DND-41 (cell line): Measurements from ENCODE around the gene RIPOR2.

Experiments
- ATAC-seq: fragments of 200-7000 bp; cut with Tn5 transposase; 3 replicates; pipeline ENCODE4 v1.9.1; 2021; ENCODE audit warnings: low read depth; ENCODE audit not compliant: insufficient read depth
- DNase-seq: peaks from one replicate; pipeline ENCODE4 v3.0.0-alpha.2; 2020
- H2AFZ ChIP-seq: 2 replicates; pipeline ENCODE4 v1.6.0; 2012; ENCODE audit warnings: low read depth, low read length
- H3K27ac ChIP-seq: 2 replicates; pipeline ENCODE4 v1.5.1; 2012; ENCODE audit warnings: low read length, inconsistent platforms
- H3K27me3 ChIP-seq: fragments of 200-600 bp; sonication (generic); 2 replicates; pipeline ENCODE4 v1.6.0; 2012; ENCODE audit warnings: low read length, mild to moderate bottlenecking, inconsistent platforms; ENCODE audit not compliant: insufficient read depth, poor library complexity
- H3K36me3 ChIP-seq: 2 replicates; pipeline ENCODE4 v1.5.1; 2012; ENCODE audit warnings: low read length, inconsistent platforms; ENCODE audit not compliant: insufficient read depth
- H3K4me1 ChIP-seq: 2 replicates; pipeline ENCODE4 v1.5.1; 2012; ENCODE audit warnings: mild to moderate bottlenecking, low read length; ENCODE audit not compliant: insufficient read depth
- H3K4me2 ChIP-seq: 2 replicates; pipeline ENCODE4 v1.6.0; 2012; ENCODE audit warnings: mild to moderate bottlenecking, moderate library complexity, low read length, inconsistent platforms; ENCODE audit not compliant: insufficient read depth
- H3K4me3 ChIP-seq, 2 experiments: fragments of 200-600 bp in 1 of 2; shearing (Covaris generic) in 1 of 2; 2 replicates each; pipeline ENCODE4 v1.5.1; 2012 to 2016; ENCODE audit warnings: inconsistent platforms in 2 of 2, low read length in 2 of 2, mild to moderate bottlenecking in 2 of 2, low read depth in 1 of 2, moderate library complexity in 1 of 2
- H3K79me2 ChIP-seq: 2 replicates; pipeline ENCODE4 v1.6.0; 2012; ENCODE audit warnings: low read length, inconsistent platforms; ENCODE audit not compliant: insufficient read depth
- H3K9ac ChIP-seq: 2 replicates; pipeline ENCODE4 v1.6.0; 2012; ENCODE audit warnings: low read depth, mild to moderate bottlenecking, inconsistent platforms, low read length, moderate library complexity
- H3K9me3 ChIP-seq: 2 replicates; pipeline ENCODE4 v1.5.1; 2012; ENCODE audit warnings: low read length, moderate library complexity, mild to moderate bottlenecking, inconsistent platforms; ENCODE audit not compliant: insufficient read depth, severe bottlenecking
- H4K20me1 ChIP-seq: 2 replicates; pipeline ENCODE4 v1.6.0; 2012; ENCODE audit warnings: low read length; ENCODE audit not compliant: insufficient read depth
- CTCF ChIP-seq: IDR thresholded peaks from 2 replicates; pipeline ENCODE4 v1.5.1; 2012; ENCODE audit warnings: borderline replicate concordance, low read length, moderate library complexity, mild to moderate bottlenecking; ENCODE audit not compliant: poor library complexity, severe bottlenecking; ENCODE audit errors: extremely low read depth
- EZH2 ChIP-seq: IDR thresholded peaks from 3 replicates; pipeline ENCODE4 v1.6.1; 2012; ENCODE audit warnings: borderline replicate concordance, low read depth, mild to moderate bottlenecking, moderate library complexity, low read length, inconsistent platforms; ENCODE audit not compliant: severe bottlenecking

RIPOR2 gene

GRCh38 chr6:24823185-24823584 lies 112.6 kb downstream of the RIPOR2 start:
- Histone ChIP-seq H3K27me3 (no peaks in the 10 kb centered on the region), H3K4me1 (no peaks in the 10 kb centered on the region), H3K4me3 (no peak overlapping the region), H3K4me2 (no peak overlapping the region), H2AFZ (no peak overlapping the region), H3K36me3 (peaks cover 39% of the 10 kb centered on the region), H3K9me3 (no peaks in the 10 kb centered on the region), H4K20me1 (no peaks in the 10 kb centered on the region), H3K27ac (no peak overlapping the region), H3K9ac (no peak overlapping the region), H3K79me2 (no peaks in the 10 kb centered on the region)
- DNase-seq (no peak), ATAC-seq (no peak)
- no peak for TF ChIP-seq CTCF
- no peak for TF ChIP-seq EZH2

- H3K9me3 ChIP-seq, result no peaks in the 10 kb centered on the region
- DNase-seq, result no peak
- no peak overlapping the region for H3K4me3 ChIP-seq
- no peaks in the 10 kb centered on the region for H3K27me3 ChIP-seq
- no peak overlapping the region for H2AFZ ChIP-seq
- no peak overlapping the region for H3K9ac ChIP-seq
- H3K4me1 ChIP-seq, result no peaks in the 10 kb centered on the region
- no peaks in the 10 kb centered on the region for H4K20me1 ChIP-seq
- H3K4me2 ChIP-seq, result no peak overlapping the region
- no peak for ATAC-seq
- no peaks in the 10 kb centered on the region for H3K79me2 ChIP-seq
- H3K36me3 ChIP-seq, result peaks cover 37% of the 10 kb centered on the region
- TF ChIP-seq CTCF, result no peak
- no peak for TF ChIP-seq EZH2
- H3K27ac ChIP-seq, result no peak overlapping the region
These were observed 113.1 kb downstream of the RIPOR2 start for GRCh38 chr6:24822696-24823095.

GRCh38 chr6:24821860-24822444 lies 113.8 kb downstream of the RIPOR2 start:
- Histone ChIP-seq H3K79me2 (no peaks in the 10 kb centered on the region), H3K9me3 (no peaks in the 10 kb centered on the region), H3K4me1 (no peaks in the 10 kb centered on the region), H3K36me3 (peaks cover 31% of the 10 kb centered on the region), H4K20me1 (no peaks in the 10 kb centered on the region), H3K27ac (no peak overlapping the region), H3K9ac (no peak overlapping the region), H3K27me3 (no peaks in the 10 kb centered on the region), H3K4me2 (no peak overlapping the region), H2AFZ (no peak overlapping the region), H3K4me3 (no peak overlapping the region)
- DNase-seq, result no peak
- ATAC-seq, result no peak
- no peak for TF ChIP-seq EZH2

- Histone ChIP-seq H3K36me3 (peaks cover 13% of the 10 kb centered on the region), H3K4me3 (no peak overlapping the region), H4K20me1 (no peaks in the 10 kb centered on the region), H3K9ac (no peak overlapping the region), H3K27me3 (no peaks in the 10 kb centered on the region), H3K4me2 (no peak overlapping the region), H2AFZ (no peak overlapping the region), H3K79me2 (no peaks in the 10 kb centered on the region), H3K9me3 (no peaks in the 10 kb centered on the region), H3K4me1 (no peaks in the 10 kb centered on the region), H3K27ac (no peak overlapping the region)
- ATAC-seq (no peak), DNase-seq (no peak)
- TF ChIP-seq EZH2 (no peak), CTCF (no peak)
These were observed 117.4 kb downstream of the RIPOR2 start for GRCh38 chr6:24818346-24818745.
